HTERT RPE-1 (cell line): ENCODE measurements around the gene VAV2.

Experiments used
- in situ Hi-C: fragments of 300-500 bp; cut with MboI; formaldehyde crosslinking; loops from 4 replicates; pipeline ENCODE4 v1.14.3; 2020; ENCODE audit warnings: low sequenced_read_pairs

The VAV2 gene

GRCh38 chr9:133841167-133841812 is 150.8 kb downstream of the VAV2 start:
- in situ Hi-C loops = no loop called here

DNA sequence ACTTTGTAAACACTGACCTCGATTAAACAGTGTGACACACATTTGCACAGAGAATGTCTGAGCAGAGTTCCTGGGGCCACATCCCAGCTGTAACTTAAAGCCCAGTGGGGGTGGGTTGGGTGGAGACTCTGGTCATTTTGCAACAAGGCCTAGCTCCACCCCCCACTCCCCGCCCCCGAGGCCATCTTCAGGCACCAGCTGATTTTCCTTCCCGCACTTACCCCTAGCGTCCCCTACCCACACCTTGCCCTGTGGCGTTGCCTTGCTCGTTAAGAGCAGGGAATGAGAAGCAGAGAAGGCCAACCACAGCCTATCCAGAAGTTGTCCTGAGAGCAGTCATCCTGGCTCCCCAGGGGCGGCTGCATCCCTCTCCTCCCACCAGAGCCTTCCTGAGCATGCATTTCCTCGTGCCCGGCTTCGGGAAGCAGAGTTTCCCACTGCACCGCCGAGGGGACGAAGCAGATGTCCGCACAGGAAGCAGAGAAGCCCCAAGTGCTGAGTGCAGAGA is 152.2 kb downstream of the VAV2 start:
- in situ Hi-C loops = no loop called here

GRCh38 chr9:133838859-133839507 is 153.1 kb downstream of the VAV2 start:
- in situ Hi-C loops = no loop called here

DNA sequence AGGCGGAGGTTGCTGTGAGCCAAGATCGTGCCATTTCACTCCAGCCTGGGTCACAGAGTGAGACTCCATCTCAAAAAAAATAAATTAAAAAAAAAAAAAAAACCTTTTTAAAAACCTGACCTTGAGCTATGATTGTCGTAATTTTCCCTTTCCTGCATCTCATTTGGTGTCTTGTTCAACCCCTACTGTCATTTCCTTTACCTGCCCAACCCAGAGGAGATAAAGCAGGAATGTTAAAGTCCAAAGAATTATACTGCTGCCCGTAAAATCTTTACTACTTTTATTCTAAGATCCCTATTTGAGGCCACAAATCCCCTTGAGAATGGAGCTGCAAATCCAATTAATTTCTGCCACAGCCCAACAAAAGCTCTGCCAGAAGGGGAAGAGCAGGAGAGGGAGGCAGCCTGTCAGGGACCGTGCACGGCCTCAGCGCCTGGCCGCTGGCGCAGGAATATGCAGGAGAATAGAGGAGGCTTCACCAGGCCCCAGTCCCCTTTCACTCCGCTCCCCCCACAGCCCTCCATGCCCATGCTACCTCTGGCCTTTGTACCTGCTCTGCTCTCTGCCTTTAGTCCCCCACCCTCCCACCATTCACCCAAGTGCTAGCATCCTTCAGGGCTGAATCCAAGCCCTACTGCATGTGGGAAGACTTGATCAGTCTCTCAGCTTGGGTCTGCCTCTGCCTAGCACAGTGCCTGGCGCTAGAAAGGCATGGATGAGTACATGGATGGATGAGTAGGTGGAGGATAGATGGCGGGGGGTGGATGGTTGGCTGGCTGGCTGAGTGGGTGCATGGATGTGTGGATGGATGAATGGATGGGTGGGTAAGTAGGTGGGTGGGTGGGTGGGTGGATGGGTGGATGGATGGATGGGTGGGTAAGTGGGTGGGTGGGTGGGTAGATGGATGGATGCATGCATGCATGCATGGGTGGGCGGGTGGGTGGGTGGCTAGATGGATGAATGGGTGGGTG is 154.2 kb downstream of the VAV2 start:
- in situ Hi-C loops = no loop called here

DNA sequence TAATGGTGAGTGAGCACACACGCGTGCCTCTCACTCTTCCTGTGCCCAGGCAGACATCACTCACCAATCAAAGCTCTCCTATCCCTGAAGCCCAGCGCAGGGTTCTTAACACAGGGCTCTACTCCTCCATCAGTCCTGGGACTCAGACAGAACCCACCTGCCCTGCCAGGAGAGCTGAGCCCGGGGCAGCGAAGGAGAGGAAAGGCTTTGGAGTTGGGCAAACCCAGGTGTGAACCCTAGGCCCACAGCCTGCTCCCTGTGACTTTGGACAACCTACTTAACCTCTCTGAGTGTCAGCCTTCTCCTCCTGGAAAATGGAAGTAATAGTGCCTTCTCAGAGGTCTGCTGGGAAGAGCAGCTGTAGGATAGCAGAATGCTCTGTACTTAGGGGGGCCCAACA is 155.3 kb downstream of the VAV2 start:
- in situ Hi-C loops = no loop called here

- in situ Hi-C loops = no loop called here
These were observed 155.9 kb downstream of the VAV2 start for GRCh38 chr9:133836001-133836758.

GRCh38 chr9:133835262-133835901 is 156.7 kb downstream of the VAV2 start:
- in situ Hi-C loops = no loop called here

DNA sequence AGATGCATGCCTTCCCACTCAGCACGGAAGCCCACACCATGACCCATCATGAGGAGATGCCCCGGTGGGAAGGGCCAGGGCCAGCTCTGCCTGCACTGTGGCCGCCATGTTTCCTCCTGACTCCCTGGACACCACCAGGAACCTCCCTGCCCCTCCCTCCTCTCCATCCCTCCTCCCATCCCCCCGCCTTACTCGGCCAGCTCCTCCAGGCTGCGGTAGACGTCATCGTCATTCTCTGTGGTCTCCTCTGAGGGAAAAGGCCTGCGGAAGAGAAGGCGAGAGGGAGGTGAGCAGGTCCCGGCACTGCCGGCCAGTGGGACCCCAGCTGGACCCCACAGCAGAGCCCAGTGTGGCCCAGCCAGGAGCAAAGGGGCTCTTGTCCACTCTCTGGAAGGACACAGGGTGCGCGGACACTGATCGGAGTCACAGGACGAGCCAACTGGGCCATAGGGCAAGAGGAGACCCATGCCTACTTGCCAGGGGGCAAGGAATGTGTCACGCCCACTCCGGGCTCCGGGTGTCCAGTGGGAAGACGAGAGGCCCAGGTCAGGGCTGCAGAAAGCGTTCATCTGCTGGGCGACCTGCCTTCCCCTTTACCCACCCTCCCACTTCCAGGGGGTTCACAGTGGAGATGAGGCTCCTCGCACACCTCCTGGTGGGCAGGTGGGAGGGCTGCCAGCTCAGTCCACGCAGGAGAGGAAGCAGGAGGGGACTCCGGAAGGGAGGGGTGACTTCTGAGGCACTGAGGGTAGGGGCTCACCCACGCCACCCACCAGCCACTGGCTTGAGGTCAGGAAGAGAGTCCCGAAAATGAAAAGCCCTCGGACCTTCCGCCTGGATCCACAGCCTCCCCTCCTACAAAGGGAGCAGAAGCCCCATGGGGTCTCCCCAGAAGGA is 157.8 kb downstream of the VAV2 start:
- in situ Hi-C loops = no loop called here

DNA sequence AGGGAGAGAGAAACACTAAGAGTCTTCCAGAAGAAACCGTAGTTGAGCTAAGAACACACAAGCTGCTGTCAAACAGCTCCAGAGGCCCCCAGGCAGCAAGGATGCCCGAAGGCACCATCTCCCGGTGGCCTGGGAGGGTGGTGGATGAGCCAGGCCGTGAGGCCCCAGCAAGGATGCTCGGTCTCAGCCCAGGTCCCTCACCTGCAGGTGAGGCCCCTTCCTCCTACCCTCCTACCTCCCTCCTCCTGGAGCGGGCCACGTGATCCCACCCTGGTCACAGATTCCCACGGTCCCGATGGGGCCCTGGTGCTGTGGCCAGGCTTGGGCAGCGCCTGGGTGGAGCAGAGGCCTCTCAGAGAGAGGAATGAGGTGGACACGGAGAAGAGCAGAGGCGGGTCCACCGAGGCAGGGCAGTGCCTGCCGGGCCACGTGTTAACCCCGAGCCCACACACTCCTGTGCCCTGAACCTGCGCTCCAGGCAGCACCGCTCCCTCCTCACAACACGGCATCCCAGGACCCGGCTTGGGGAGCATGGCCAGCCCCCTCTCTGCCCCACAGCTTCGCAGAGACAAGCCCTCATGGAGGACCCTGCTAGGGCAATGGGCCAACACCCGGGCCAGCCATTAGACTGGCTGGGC is 158.6 kb downstream of the VAV2 start:
- in situ Hi-C loops = no loop called here

DNA sequence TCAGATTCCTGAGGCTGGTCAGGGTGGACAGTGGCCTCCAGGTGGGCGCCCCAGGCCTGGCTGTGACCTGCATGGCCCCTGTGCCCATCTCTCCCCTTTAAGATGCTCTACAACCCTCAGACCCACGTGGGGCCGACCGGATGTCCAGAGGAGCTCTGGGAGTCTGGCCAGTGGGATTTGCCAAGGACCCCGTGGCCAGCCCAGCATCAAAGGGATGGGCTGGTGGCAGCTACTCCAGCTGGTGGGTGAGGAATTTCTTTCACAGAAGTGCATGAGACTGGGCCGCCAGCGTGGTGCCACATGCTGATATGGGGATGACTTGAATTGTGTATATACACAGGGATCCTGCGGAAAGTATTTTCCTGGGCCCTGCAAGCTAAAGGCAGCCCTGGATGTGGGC is 159.2 kb downstream of the VAV2 start:
- in situ Hi-C loops = no loop called here

GRCh38 chr9:133830711-133831110 is 161.4 kb downstream of the VAV2 start:
- in situ Hi-C loops = no loop called here

- in situ Hi-C loops = no loop called here
These were observed 161.8 kb downstream of the VAV2 start for GRCh38 chr9:133830310-133830709.

DNA sequence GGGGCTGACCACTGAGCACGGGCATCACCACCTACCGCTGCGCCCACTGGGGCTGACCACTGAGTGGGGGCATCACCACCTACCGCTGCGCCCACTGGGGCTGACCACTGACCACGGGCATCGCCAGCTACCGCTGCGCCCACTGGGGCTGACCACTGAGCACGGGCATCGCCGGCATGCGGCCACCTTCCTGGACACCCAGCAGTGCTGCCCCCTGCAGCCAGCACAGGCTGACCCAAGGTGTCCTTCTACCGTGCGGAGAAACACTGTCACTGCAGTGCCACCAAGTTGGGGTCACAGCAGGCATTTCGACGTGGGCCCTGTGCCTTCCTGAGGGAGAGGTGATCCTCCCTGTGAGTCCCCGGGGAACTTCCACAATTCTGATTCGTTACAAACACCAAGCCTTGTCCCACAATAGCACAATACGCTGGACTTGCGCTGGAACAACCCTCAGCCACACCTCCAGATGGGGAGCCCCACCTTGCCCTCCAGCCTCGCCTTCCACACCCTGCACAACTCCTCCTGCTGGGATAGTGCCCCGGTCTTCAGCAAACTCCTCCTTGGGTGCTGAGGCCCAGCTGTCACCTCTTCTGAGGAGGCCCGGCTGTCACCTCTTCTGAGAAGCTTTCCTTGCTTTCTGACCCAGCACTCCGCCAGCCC is 163.7 kb downstream of the VAV2 start:
- in situ Hi-C loops = no loop called here

DNA sequence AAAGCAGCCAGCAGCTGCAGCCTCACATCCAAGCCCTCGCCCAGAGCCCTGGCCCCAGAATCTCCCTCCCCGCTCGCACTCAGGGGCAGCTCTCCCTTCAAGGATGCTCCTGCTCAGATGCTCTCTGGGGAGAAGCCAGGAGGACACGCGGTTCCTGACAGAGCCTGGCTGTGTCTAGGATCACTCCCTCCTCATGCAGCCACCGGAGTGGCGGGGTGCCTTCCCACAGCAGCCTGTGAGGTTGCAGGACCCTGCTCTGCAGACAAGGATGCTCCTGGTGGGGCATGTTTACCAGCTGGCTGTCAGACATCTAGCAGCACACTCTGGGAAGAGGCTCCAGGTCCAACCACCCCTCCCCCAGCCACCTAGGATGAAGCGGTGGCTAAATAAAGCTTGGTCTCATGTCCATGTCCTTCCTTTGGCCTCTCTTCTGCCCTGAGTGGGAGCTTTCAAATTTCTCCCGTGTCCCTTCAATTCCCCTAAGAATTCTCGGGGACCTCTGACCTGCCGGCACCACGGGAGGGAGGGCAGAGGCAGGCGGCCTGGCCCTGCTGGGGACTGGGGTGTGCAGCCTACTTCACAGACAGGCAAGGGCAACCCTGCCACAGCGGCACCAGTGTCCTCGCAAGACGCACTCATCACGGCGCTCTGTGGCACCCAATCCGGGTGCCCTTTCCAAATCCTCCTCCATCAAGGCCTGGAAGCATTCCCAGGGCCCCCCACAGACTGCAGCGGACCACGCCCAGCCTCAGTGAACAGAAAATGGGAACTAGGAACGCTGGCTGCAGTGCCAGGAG is 165.6 kb downstream of the VAV2 start:
- in situ Hi-C loops = no loop called here

- in situ Hi-C loops = no loop called here
These were observed 166.4 kb downstream of the VAV2 start for GRCh38 chr9:133825555-133826218.

- in situ Hi-C loops = no loop called here
These were observed 167.3 kb downstream of the VAV2 start for GRCh38 chr9:133824802-133825186.
